Neuronal stem cell (in vitro differentiated cells): ENCODE results near the gene ENTPD6.

Experiments used
- DNase-seq: peaks from one replicate; pipeline ENCODE4 v3.0.0-alpha.2; 2013; ENCODE audit warnings: low spot score
- H2AFZ ChIP-seq: one replicate; pipeline ENCODE4 v1.6.1; 2013; ENCODE audit warnings: mild to moderate bottlenecking, low read length, inconsistent platforms
- H2AK5ac ChIP-seq: 2 replicates; pipeline ENCODE4 v1.6.1; 2013; ENCODE audit warnings: low read depth, mild to moderate bottlenecking, inconsistent platforms, low read length, moderate library complexity, mixed read lengths
- H2BK120ac ChIP-seq: 2 replicates; pipeline ENCODE4 v1.6.1; 2013; ENCODE audit warnings: low read depth, mild to moderate bottlenecking, inconsistent platforms, low read length, moderate library complexity, mixed read lengths
- H2BK12ac ChIP-seq: one replicate; pipeline ENCODE4 v1.6.1; 2013; ENCODE audit warnings: low read length, inconsistent platforms
- H2BK15ac ChIP-seq: 2 replicates; pipeline ENCODE4 v1.6.1; 2013; ENCODE audit warnings: mild to moderate bottlenecking, low read length, inconsistent platforms, mixed read lengths
- H2BK5ac ChIP-seq: one replicate; pipeline ENCODE4 v1.6.1; 2013; ENCODE audit warnings: inconsistent platforms, mild to moderate bottlenecking, low read length, moderate library complexity
- H3K14ac ChIP-seq: one replicate; pipeline ENCODE4 v1.6.1; 2013; ENCODE audit warnings: low read length, inconsistent platforms
- H3K18ac ChIP-seq: 2 replicates; pipeline ENCODE4 v1.6.1; 2013; ENCODE audit warnings: low read length, inconsistent platforms
- H3K23ac ChIP-seq: 2 replicates; pipeline ENCODE4 v1.6.1; 2013; ENCODE audit warnings: low read depth, mild to moderate bottlenecking, mixed read lengths, low read length, inconsistent platforms; ENCODE audit not compliant: poor library complexity
- H3K27ac ChIP-seq: replicated peaks from 3 replicates; pipeline ENCODE4 v1.5.1; 2013; ENCODE audit warnings: low read length, inconsistent platforms
- H3K27me3 ChIP-seq, 3 experiments: 2 replicates each; pipeline ENCODE4 v1.6.1; 2013; ENCODE audit warnings: low read length in 3 of 3, mild to moderate bottlenecking in 2 of 3, inconsistent platforms in 1 of 3, low read depth in 1 of 3, mixed read lengths in 1 of 3, moderate library complexity in 1 of 3; ENCODE audit not compliant: control insufficient read depth in 3 of 3, insufficient read depth in 3 of 3
- H3K36me3 ChIP-seq, 2 donors: replicated peaks in 1 of 2; 2 replicates each; pipeline ENCODE4 v1.6.1; 2013; ENCODE audit warnings: low read length in 2 of 2; ENCODE audit not compliant: control insufficient read depth in 2 of 2, insufficient read depth in 2 of 2
- H3K4ac ChIP-seq: 2 replicates; pipeline ENCODE4 v1.6.1; 2013; ENCODE audit warnings: inconsistent platforms, mild to moderate bottlenecking, low read length, moderate library complexity
- H3K4me1 ChIP-seq, 2 donors: 1 replicate in 1 of 2; 2 replicates in 1 of 2; pipeline ENCODE4 v1.6.1; 2013; ENCODE audit warnings: low read length in 2 of 2, low read depth in 1 of 2; ENCODE audit not compliant: control insufficient read depth in 2 of 2, insufficient read depth in 1 of 2
- H3K4me2 ChIP-seq: one replicate; pipeline ENCODE4 v1.6.1; 2013; ENCODE audit warnings: mild to moderate bottlenecking, low read length, inconsistent platforms; ENCODE audit not compliant: insufficient read depth, poor library complexity, severe bottlenecking
- H3K4me3 ChIP-seq, 2 donors: 2 replicates each; pipeline ENCODE4 v1.5.1; 2013; ENCODE audit warnings: low read length in 2 of 2, mild to moderate bottlenecking in 2 of 2, inconsistent platforms in 1 of 2, moderate library complexity in 1 of 2
- H3K79me1 ChIP-seq: one replicate; pipeline ENCODE4 v1.6.1; 2013; ENCODE audit warnings: low read depth, mild to moderate bottlenecking, inconsistent platforms, low read length, moderate library complexity
- H3K9ac ChIP-seq: one replicate; pipeline ENCODE4 v1.6.1; 2013; ENCODE audit warnings: mild to moderate bottlenecking, low read depth, low read length, inconsistent platforms; ENCODE audit not compliant: poor library complexity
- H3K9me3 ChIP-seq, 2 donors: replicated peaks in 1 of 2; 2 replicates each; pipeline versions ENCODE3 to v1.6.1; 2013; ENCODE audit warnings: low read length in 2 of 2, mild to moderate bottlenecking in 2 of 2, inconsistent platforms in 1 of 2, low read depth in 1 of 2, mixed read lengths in 1 of 2, moderate library complexity in 1 of 2; ENCODE audit not compliant: control insufficient read depth in 2 of 2, insufficient read depth in 1 of 2
- H4K8ac ChIP-seq: one replicate; pipeline ENCODE4 v1.6.1; 2013; ENCODE audit warnings: low read depth, mild to moderate bottlenecking, inconsistent platforms, low read length, moderate library complexity
- H4K91ac ChIP-seq: one replicate; pipeline ENCODE4 v1.6.1; 2013; ENCODE audit warnings: low read length, low read depth, mild to moderate bottlenecking, inconsistent platforms; ENCODE audit not compliant: poor library complexity
- WGBS, 2 donors: extraction: QIAGEN DNeasy Blood & Tissue Kit; methylation state at CpG; one replicate each; pipeline ENCODE4 v1.1.7; 2013; ENCODE audit warnings: missing lambda C conversion rate in 2 of 2, mixed read lengths in 1 of 2; ENCODE audit not compliant: insufficient read length in 2 of 2, insufficient replicate concordance in 1 of 2; ENCODE audit errors: extremely low coverage in 2 of 2; 5-methylcytosine and 5-hydroxymethylcytosine counted together

ENTPD6 gene

GRCh38 chr20:25213566-25214425 lies 18.3 kb downstream of the ENTPD6 start:
- no peak overlapping the region for H3K27ac ChIP-seq
- no peaks in the 10 kb centered on the region for H3K4me1 ChIP-seq
- H2BK120ac ChIP-seq: no peak overlapping the region
- H3K23ac ChIP-seq: peak overlapping the region; percentile 94
- H2BK15ac ChIP-seq: no peak overlapping the region
- peak overlapping the region; percentile 69 for H3K18ac ChIP-seq
- H3K36me3 ChIP-seq: peaks cover 27 to 87% of the 10 kb centered on the region in 2 donors
- no peak overlapping the region for H3K4me2 ChIP-seq
- H4K8ac ChIP-seq: peak overlapping the region; percentile 78
- H3K27me3 ChIP-seq: no peaks in the 10 kb centered on the region
- H3K4me3 ChIP-seq: peak overlapping the region in 1 of 2 donors; percentile 46
- no peak overlapping the region for H2BK12ac ChIP-seq
- H2AFZ ChIP-seq: no peak overlapping the region
- DNase-seq: no peak
- H4K91ac ChIP-seq: peak overlapping the region; percentile 83
- H2AK5ac ChIP-seq: no peak overlapping the region
- H2BK5ac ChIP-seq: no peak overlapping the region
- H3K14ac ChIP-seq: no peak overlapping the region
- H3K9me3 ChIP-seq: no peaks in the 10 kb centered on the region
- H3K4ac ChIP-seq: peak overlapping the region; percentile 61
- no peak overlapping the region for H3K9ac ChIP-seq
- H3K79me1 ChIP-seq: peaks cover 5% of the 10 kb centered on the region
- WGBS, 2 donors: no CpG with 5 or more reads among the region's 21 CpGs

GRCh38 chr20:25214426-25214790 lies 18.9 kb downstream of the ENTPD6 start:
- H2AFZ ChIP-seq: no peak overlapping the region
- H2BK5ac ChIP-seq: no peak overlapping the region
- H3K4me3 ChIP-seq: no peak overlapping the region
- H4K91ac ChIP-seq: no peak overlapping the region
- no peak for DNase-seq
- no peak overlapping the region for H3K27ac ChIP-seq
- peaks cover 5% of the 10 kb centered on the region for H3K79me1 ChIP-seq
- H3K18ac ChIP-seq: peak overlapping the region; percentile 69
- no peaks in the 10 kb centered on the region for H3K4me1 ChIP-seq
- no peaks in the 10 kb centered on the region for H3K9me3 ChIP-seq
- H2BK15ac ChIP-seq: no peak overlapping the region
- no peaks in the 10 kb centered on the region for H3K27me3 ChIP-seq
- WGBS, 2 donors: no CpG with 5 or more reads among the region's 7 CpGs
- peak overlapping the region; percentile 94 for H3K23ac ChIP-seq
- H3K9ac ChIP-seq: no peak overlapping the region
- no peak overlapping the region for H3K4me2 ChIP-seq
- H2BK120ac ChIP-seq: no peak overlapping the region
- peaks cover 27 to 92% of the 10 kb centered on the region in 2 donors for H3K36me3 ChIP-seq
- no peak overlapping the region for H3K14ac ChIP-seq
- no peak overlapping the region for H2BK12ac ChIP-seq
- H3K4ac ChIP-seq: no peak overlapping the region
- H2AK5ac ChIP-seq: no peak overlapping the region
- H4K8ac ChIP-seq: no peak overlapping the region

- no peaks in the 10 kb centered on the region for H3K4me1 ChIP-seq
- no peak overlapping the region for H2BK12ac ChIP-seq
- no peak overlapping the region for H2AK5ac ChIP-seq
- no peaks in the 10 kb centered on the region for H3K9me3 ChIP-seq
- H3K4ac ChIP-seq: no peak overlapping the region
- no peaks in the 10 kb centered on the region for H3K27me3 ChIP-seq
- no peak overlapping the region for H3K4me2 ChIP-seq
- no peak overlapping the region for H2BK5ac ChIP-seq
- DNase-seq: no peak
- no peak overlapping the region for H2AFZ ChIP-seq
- no peak overlapping the region for H3K9ac ChIP-seq
- no peak overlapping the region for H3K18ac ChIP-seq
- no peak overlapping the region for H3K23ac ChIP-seq
- no peak overlapping the region for H2BK120ac ChIP-seq
- no peak overlapping the region for H2BK15ac ChIP-seq
- no peak overlapping the region for H3K14ac ChIP-seq
- H3K79me1 ChIP-seq: peaks cover 5% of the 10 kb centered on the region
- WGBS, 2 donors: no CpG with 5 or more reads among the region's 7 CpGs
- no peak overlapping the region for H4K91ac ChIP-seq
- H4K8ac ChIP-seq: no peak overlapping the region
- H3K4me3 ChIP-seq: no peak overlapping the region
- H3K27ac ChIP-seq: no peak overlapping the region
- peaks cover 26 to 93% of the 10 kb centered on the region in 2 donors for H3K36me3 ChIP-seq
These were observed 19.3 kb downstream of the ENTPD6 start for GRCh38 chr20:25214819-25215218.

- no peak overlapping the region for H4K8ac ChIP-seq
- H2BK5ac ChIP-seq: no peak overlapping the region
- no peak overlapping the region for H2BK12ac ChIP-seq
- H2AFZ ChIP-seq: no peak overlapping the region
- H3K4me2 ChIP-seq: no peak overlapping the region
- H4K91ac ChIP-seq: no peak overlapping the region
- no peak for DNase-seq
- WGBS, 2 donors: no CpG with 5 or more reads among the region's 10 CpGs
- no peak overlapping the region for H2BK15ac ChIP-seq
- H2AK5ac ChIP-seq: no peak overlapping the region
- no peak overlapping the region for H3K4me3 ChIP-seq
- H3K27me3 ChIP-seq: no peaks in the 10 kb centered on the region
- H3K9me3 ChIP-seq: no peaks in the 10 kb centered on the region
- H3K36me3 ChIP-seq: peaks cover 27 to 89% of the 10 kb centered on the region in 2 donors
- H2BK120ac ChIP-seq: no peak overlapping the region
- H3K4ac ChIP-seq: no peak overlapping the region
- H3K9ac ChIP-seq: no peak overlapping the region
- peaks cover 5% of the 10 kb centered on the region for H3K79me1 ChIP-seq
- no peak overlapping the region for H3K27ac ChIP-seq
- H3K14ac ChIP-seq: no peak overlapping the region
- H3K23ac ChIP-seq: no peak overlapping the region
- no peaks in the 10 kb centered on the region for H3K4me1 ChIP-seq
- no peak overlapping the region for H3K18ac ChIP-seq
These were observed 20.0 kb downstream of the ENTPD6 start for GRCh38 chr20:25215521-25215920.
